UCSD-AML1 (cell line): ENCODE data around the gene KNDC1.

Experiments
- DNase-seq: peaks from one replicate; lab custom pipeline; 2025; ENCODE audit not compliant: unreplicated experiment; lab: John Stamatoyannopoulos, UW

Gene KNDC1

DNA sequence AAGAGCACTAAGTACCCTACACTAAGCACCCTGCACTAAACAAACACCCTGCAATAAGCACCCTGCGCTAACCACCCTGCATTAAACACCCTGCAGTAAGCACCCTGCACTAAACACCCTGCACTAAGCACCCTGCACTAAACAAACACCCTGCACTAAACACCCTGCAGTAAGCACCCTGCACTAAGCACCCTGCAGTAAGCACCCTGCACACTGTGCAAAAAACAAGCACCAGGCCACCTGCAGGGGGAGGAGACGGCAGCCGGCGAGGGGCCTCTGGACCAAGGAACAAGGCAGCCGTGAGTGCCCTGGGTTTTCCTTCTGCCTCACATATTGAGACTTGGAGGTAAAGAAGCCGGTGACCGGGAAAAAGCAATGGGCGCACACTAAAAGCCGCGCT, 30.2 kb downstream of the KNDC1 start:
- no peak for DNase-seq

DNA sequence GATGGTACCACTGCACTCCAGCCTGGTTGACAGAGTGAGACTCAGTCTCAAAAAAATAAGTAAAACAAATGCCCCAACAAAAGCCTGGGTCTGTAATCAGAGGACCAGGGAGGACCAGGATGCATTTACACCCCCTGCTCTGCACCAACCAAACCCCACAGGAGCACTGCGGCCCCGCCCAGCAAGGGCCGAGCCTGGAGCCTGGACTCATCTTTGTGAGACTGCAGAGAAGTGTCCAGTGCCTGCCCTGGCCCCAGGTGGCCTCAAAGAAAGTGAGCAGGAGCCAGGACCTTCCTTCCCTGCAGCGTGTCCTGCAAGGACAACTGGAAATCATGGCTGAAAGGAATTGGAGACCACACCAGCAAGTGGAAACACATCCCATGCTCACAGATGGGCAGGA, 31.6 kb downstream of the KNDC1 start:
- no peak for DNase-seq

DNA sequence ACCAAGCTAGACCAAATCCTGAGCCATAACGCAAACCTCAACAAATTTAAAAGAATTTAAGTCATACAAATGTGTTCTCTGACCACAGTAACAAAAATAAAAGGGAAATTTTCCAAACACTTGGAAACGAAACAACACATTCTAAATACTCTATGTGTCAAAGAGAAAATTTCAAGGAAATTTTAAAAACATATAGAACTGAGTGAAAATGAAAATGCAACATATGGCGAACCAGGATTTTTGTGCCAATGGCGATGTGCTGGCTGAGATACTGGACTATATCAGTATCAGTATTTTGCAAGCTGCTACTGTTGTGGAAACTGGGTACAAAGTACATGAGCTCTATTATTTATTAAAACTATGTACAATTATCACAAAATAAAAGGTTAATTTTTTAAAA, 34.1 kb downstream of the KNDC1 start:
- no peak for DNase-seq

DNA sequence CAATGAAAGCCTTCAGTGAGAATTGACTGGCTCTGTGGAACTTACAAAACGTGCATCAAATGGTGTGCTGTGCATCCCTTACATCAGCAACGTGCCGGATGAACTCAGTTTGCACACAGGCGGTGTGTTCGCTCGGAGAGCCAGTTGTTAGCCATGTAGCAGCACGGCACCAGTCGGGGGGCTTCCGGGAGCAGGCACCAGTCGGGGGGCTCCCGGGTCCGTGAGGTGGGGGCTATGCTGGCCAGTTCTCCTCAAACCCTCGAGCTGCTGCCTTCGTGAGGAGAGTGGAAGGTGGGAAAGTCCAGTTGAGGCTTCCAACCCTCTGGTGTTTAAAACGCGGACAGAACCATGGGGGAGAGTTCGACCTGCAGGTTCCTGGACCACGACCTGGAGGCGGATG, 35.1 kb downstream of the KNDC1 start:
- DNase-seq: no peak

DNA sequence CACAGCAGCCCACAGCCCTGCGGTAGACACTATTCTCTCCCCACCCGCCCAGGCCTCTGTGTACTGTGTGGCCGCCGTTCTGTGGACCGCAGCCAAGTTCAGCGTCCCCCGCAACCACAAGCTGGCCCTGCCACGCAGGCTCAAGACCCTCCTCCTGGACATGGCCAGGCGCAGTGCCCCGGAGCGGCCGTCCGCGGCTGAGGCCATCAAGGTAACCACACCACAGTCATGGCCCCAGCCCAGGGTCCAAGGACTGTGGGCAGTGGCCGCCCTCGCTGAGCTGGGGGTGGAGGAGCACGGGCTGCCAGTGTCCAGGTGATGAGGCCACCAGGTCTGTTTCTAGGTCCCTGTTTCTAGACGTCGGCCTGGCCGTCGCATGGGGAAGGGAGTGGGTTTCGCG, 35.6 kb downstream of the KNDC1 start:
- no peak for DNase-seq

DNA sequence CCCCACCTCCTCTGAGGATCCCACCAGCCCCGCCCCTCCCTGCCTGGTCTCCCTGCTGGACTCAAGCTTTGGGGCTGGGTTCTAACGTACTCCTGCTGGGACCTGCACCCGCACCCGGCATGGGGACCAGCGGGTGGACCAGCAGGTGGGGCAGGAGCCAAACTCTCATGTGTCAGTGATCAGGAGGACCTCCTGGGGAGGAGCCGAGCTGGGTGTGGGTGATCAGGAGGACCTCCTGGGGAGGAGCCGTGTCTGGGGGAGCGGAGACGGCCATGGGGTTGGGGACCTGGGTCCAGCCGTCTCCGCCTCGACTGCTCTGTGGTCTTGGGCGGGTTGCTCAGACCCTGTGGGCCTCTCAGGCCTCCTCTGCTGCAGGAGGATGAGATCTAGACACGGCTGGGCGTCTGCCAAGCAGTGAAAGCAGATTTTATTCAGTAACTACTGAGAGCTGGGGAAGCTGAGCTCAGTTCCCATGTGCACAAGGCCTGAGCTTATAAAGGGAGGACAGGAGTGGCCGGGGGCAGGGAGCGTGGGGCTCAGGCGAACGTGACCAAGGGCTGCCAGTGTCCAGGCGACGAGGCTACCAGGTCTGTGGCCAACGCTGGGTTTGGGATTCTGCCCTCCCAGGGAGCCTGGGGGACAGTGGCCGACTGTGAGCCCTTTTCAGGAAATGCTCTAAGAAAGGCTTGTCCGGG, 36.3 kb downstream of the KNDC1 start:
- DNase-seq: no peak

DNA sequence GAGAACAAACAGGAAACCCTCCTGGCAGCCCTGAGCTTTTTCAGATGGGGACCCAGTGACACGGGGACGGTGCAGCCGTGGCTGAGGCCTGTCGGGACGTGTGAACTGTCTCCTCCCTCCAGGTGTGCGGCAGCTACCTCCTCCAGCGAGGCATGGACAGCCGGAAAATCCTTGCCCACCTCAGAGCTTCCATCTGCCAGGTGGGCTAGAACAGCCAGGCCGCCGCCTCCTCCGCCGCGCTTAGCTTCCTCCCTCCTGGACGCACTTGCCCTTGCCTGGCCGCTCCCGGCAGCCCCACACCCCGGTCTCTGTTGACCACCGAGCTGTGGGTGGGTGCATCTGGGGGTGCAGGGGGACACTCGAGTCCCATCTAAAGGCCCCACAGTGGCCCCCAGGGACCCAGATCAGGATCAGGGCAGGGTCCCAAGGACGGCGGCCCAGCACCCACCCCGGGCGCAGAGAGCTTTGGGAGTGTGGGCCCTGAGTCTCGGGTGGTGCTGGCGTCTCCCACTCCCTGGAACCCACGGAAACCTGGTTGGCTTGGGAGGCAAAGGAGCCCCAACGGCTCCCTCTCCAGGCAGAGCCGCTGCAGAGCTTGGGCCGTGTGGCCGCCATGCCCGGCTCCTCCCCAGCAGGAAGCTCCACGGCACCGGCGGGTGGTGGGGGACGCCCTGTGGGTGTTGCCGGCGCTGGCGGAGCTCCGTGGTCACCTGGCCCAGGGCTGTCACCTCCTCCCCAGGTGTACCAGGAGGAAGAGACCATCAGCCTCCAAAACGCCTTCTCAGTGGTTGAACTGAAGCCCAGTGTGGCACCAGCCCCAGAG, 37.1 kb downstream of the KNDC1 start:
- DNase-seq: no peak

DNA sequence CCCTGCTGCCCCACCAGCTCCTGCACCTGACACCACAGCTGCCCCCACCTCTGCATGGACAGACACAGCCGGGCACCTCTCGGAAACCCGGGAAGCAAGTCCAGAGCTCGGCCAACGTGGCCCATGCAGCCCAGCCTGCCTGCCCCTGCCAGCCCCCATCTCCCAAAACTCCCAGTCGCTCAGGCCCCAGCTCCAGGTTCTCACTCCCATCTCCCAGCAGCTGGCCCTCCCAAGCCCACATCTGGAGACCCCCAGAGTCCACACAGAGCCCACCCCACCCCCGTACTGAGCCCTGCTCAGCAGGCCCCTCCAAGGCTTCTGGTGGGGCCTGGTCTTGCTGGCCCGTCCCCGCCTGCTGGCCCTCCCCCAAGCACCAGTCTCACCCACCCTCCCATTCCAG, 37.8 kb downstream of the KNDC1 start:
- DNase-seq: no peak

DNA sequence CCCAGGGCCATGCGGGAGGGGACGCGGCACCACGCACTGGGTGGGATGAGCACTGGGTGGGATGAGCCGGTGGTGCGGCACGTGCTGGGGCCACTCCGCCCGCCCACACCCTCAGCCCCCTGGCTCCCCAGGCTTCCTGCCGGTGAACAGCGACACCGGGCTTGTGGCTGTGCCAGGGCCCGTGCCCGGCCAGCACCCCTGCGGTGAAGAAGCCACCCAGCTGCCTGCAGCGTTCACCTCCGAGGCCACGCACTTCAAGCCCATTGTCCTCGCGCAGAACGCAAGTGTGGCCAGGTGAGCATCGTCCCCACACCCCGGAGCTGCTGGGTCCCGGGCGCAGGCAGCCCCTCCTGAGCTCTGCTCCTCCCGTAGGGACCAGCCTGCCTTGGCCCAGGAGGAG, 38.2 kb downstream of the KNDC1 start:
- DNase-seq: no peak

DNA sequence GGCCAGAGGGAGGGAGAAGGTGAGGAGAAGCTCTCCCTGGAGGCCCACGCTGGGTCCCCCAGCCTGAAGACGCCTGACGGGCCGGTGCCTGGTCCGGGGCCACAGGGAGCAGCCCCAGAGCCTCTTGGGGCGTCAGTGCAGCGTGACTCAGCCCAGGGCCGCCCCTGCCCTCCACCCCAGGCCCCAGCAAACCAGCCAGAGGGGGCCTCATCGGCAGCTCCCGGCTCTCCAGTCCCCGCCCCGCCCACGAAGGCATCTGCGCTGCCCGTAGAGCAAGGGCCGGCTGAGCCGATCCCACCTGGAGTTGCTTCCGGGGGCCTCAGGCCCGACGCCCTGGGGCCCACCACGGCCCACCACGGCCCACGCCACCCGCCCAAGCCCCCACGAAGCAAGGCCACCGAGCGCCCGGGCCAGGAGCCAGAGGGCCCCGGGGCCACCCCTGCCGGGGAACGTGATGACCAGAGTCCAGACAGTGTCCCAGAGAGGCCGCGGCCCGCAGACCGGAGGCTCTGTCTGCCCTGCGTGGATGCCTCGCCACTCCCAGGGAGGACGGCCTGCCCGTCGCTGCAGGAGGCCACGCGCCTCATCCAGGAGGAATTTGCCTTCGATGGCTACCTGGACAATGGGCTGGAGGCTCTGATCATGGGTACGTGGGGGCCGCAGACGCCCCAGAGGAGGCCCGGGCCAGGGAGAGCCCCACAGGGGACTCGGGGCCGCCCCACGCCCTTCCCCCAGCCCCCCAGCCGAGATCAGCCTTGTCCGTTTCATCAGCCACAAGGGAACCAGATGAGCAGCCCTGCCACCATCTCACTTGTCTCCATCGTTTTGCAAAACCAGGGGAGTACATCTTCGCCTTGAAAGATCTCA, 38.8 kb downstream of the KNDC1 start:
- DNase-seq: no peak

DNA sequence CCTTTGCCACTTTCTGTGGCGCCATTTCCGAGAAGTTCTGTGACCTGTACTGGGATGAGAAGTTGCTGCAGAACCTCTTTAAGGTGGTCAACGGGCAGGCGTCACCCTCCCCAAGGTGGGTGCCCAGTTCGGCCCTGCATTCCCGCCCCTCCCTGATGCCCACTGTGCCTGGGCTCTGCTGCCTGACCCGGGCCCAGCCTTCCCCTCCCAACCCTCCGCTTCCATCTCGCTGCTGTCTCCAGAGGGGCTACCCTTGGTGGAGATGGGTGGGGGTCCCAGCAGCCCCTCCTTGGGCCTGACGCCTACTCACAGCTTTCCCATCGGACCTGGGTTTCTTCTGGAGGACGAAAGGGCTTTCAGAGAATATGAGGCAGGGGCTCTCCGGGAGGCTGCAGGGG, 39.5 kb downstream of the KNDC1 start:
- no peak for DNase-seq

DNA sequence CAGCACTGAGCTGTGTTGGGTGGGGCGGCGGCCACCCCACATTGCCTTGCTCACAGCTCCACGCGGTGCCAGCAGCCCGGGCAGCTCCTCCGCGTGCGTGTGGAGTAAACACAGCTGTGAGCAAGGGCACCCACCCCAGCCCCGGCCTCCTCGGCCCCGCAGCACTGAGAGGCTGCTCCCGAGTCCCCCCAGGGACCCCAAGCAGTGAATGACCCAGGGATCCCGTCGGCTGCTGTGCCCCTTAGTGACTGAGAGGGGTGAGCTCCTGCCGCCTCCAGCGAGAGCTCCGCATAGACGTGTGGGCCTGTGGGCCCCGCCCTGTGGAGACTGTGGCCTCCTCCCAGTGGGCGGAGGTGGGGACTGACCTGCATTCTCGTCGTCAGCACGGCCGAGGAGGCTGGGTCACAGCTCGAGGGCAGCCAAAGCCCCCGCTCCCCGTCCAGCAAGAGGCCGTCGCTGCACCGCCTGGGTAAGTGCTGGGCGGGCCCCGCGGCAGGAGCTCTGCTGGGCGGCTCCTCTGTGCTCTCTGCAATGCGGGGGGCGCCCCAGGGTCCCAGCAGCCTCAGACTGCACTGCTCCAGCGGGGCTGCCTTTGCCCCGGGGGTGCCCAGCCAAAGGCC, 40.1 kb downstream of the KNDC1 start:
- DNase-seq: no peak

DNA sequence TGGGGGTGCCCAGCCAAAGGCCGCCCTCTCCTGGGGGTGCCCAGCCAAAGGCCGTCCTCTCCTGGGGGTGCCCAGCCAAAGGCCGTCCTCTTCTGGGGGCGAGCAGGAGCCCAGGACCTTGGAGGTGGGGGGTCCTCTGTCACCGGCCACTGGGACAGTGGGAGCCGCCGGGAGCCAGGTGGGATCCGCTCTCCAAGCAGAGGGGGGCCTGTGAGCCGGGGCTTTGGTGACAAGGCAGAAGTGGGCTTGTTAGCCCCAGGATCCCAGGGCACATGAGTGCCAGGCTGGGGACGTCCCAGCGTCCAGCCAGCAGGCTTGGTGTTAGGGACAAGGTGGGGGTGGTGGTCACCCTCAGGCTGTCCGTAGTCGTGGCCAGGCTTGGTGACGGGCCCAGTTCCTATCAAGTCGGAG, 40.6 kb downstream of the KNDC1 start:
- DNase-seq: no peak

DNA sequence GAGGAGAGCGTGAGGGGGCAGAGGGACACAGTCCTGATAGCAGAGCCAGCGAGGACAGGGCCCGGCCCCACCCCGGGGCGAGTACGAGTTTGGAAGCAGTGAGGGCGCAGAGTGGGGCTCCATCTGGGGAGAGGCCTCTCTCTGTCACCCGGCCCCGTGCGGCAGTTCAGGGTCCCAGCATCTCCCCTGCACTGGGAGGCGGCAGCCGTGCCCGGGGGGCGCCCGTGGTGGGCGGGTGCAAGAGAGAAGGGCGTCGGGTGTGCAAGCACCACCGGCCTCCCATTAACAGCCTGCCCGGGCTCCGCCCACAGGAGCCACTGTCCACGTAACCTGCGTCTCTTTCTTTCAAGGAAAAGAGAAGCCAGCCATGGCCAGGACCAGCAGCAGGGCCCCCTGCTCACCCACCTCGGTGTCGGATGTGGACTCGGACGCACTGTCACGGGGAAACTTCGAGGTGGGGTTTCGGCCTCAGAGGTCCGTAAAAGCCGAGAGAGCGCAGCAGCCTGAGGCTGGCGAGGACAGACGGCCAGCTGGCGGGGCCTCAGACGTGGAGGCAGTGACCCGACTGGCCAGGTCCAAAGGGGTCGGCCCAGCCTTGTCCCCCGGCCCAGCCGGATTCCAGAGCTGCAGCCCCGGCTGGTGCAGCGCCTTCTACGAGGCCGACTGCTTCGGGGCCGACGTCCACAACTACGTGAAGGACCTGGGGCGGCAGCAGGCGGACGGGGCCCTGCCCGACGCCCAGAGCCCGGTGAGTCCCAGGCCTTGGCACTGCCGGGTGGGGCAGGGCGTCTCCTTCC, 41.3 kb downstream of the KNDC1 start:
- DNase-seq: no peak

DNA sequence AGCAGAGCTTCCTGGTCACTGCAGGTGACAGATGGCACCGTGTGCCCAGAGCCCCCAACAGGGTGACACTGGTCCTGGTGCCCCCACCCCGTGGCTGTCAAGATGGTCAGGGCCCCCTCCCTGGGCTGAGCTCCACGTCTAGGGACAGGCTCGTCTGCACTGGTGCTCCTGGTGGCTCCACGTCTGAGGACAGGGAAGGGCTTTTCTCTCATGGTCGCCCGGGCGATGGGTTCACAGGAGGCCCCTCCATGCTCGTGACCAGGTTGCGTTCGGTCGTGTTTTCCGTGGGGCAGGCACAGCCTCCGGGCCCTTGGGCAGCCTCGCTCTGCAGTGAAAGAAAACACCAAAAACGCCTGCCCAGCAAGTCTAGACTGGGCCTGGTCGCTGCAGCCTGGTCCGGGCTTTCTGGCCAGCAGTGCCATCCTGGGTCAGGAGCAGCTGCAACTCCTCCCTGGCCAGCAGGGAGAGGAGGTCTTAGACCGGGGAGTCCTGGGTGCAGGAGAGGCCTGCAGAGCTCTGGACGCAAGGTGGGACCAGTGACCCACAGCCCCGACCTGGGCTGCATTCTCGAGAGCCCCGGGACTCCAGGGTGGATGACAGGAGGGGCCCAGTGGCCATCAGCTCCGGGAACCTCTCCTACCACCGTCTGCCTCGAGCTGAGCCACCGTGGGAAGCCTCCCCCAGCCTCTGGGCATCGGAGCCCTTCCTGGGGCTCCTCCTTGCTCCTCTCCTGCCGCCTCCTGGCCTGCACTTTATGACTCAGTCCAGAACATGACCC, 42.1 kb downstream of the KNDC1 start:
- DNase-seq: no peak

DNA sequence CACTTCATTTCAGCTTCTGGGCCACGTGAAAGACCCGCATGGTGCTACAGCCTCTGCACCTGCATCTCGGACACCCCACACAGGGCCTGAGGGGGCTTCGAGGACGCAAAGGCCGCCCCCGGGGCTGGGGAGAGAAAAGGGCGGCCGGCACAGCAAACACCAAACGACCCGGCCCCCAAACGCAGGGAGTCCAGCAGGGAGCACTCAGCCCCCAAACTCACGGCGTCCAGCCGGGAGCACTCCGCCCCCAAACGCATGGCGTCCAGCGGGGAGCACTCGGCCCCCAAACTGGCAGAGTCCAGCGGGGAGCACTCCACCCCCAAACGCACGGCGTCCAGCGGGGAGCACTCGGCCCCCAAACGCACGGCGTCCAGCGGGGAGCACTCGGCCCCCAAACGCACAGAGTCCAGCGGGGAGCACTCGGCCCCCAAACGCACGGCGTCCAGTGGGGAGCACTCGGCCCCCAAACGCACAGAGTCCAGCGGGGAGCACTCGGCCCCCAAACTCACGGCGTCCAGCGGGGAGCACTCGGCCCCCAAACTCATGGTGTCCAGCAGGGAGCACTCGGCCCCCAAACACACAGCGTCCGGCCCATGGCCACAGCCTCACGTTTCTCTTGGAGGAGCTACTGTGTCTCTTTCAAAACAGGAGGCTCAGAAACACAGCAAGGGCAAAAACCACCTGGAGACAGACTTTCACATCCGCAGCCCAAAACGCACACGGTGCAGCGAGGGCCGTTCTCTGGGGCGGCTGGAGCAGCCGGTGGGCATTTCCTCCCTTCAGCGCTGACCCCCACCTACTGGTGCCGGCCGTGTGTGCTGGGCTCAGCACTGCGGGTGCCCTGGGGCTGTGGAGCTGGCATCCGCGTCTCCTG, 43.0 kb downstream of the KNDC1 start:
- DNase-seq: no peak

DNA sequence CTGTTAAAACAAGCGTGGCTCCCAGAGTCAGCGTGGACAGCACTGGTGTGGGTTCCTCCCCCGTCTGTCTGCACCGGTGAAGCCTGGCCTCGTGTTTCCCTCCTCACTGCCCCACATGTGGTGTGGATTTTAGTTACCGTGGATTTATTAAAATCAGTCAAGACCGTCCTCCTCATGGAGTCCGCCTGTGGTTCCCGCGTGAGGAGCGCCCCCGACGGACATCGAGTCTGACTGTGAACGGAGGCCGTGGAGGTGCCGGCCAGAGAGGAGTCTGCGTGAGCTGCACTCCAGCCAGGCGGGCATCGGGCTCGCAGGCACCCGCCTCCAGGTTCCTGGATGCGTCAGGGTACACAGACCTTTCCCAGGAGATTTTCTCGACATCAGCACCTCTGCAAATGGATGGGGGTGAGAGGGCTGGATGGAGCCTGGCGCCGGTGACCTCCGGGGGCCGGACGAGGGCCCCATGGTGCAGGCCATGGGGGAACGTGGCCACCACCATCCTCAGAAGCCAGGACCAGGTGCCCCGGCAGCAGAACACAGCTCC, 43.7 kb downstream of the KNDC1 start:
- no peak for DNase-seq

DNA sequence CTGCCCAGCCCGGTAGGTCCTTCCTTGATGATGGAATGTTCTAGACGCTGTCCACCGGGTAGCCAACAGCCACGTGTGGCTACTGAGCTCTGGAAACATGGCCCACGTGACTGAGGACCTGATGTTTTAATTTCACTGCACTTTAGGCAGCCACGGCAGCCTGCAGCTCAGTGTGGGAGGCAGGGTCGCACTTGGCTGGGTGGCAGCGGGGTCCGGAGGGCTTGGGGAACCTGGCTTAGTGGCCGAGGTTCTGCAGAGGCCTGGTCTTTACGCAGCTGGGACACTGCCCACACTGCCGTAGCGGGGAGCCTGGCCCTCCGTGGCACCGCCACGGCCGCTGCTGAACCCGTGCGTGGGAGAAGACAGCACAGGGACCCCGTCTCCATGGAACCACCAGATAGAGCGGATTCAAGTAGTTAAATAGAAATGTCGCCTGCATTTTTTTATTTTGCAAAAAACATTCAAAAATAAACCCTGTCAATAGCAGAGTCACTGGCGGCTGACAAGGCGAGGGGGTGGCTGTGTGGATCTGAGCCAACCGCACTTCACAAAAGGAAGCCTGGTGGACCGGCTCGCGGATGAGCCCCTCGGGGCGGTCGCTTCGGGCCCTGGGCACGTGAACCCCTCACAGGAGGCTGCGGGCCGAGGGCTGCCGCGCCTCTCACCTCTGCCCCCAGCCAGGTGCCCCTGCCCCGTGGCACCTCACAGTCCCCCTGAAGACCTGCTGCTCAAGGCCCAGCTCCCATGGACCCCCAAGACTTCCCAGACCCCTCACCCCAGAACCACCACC, 44.4 kb downstream of the KNDC1 start:
- DNase-seq: no peak
